Neural crest cell (in vitro differentiated cells): ENCODE measurements around the gene RARA. TPM values are rescaled to one million over a fixed set of nuclear protein-coding genes. Genes with fewer than 3 reads are reported as not detected.

Source experiments
- DNase-seq: peaks from one replicate; pipeline ENCODE4 v3.0.0; 2021; ENCODE audit warnings: low read depth, mixed read lengths, low spot score
- H3K27ac Mint-ChIP-seq: one replicate; pipeline ENCODE4 v1.8.0; 2021; ENCODE audit warnings: mild to moderate bottlenecking, mixed read lengths; ENCODE audit not compliant: unreplicated experiment
- H3K27me3 Mint-ChIP-seq: 2 replicates; pipeline ENCODE4 v1.8.0; 2021; ENCODE audit warnings: low read depth, mild to moderate bottlenecking, mixed read lengths
- H3K36me3 Mint-ChIP-seq: 2 replicates; pipeline ENCODE4 v1.8.0; 2021; ENCODE audit warnings: low read depth, mild to moderate bottlenecking, mixed read lengths
- H3K4me1 Mint-ChIP-seq: 2 replicates; pipeline ENCODE4 v1.8.0; 2021; ENCODE audit warnings: mixed read lengths
- H3K4me3 Mint-ChIP-seq: one replicate; pipeline ENCODE4 v1.8.0; 2021; ENCODE audit warnings: mild to moderate bottlenecking, mixed read lengths
- H3K9me3 Mint-ChIP-seq: 2 replicates; pipeline ENCODE4 v1.8.0; 2021; ENCODE audit warnings: mixed read lengths
- CTCF ChIP-seq: fragments of 200-600 bp; sonication (generic); conservative IDR thresholded peaks from 2 replicates; pipeline ENCODE4 v1.5.0; 2021; ENCODE audit warnings: antibody characterized with exemption, mild to moderate bottlenecking
- total RNA-seq: library from RNA; stranded (reverse); gene quantifications from 2 replicates; pipeline ENCODE4 v1.2.1, GENCODE V29; 2021

The RARA gene
- total RNA-seq, 1 donor from 2014 or later = 25.9 TPM

DNA sequence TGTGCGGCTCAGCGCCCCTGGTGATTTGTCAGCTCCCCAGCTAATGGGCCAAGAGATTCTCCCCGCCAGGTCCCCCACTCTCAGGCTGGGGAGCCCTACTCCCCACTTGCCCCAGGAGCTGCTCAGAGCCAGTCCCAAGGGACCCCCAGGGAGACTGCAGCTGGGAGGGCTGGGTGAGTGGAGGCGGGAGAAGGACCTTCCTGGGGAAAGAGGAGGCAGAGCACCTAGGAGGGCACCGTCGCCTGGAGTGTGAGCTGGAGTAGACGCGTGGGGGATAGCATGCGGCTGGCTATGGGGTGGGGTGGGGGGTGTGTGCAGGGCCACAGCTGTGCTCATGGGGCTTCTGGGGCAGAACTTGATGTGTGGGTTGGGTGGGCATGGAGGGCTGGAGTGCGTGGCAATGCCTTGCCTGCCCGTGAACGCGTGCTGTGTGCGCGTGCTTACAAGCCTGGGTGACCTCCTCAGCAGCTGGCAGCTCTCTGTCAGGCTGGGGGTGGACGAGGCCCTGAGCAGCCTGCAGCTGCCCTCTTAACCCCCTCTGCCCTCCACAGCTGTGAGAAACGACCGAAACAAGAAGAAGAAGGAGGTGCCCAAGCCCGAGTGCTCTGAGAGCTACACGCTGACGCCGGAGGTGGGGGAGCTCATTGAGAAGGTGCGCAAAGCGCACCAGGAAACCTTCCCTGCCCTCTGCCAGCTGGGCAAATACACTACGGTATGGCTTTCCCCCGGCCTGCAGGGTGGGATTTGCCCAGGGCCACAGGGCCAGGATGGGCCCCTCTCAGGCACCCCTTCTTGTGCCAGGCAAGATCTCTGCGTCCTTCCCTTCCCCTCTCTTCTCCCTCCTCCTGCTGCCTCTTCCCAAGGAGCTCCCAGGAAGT lies 42.6 kb downstream of the RARA start:
- Mint-ChIP-seq H3K27ac (peak overlapping the region; percentile 94), H3K27me3 (no peaks in the 10 kb centered on the region), H3K4me1 (peaks cover 76% of the 10 kb centered on the region), H3K4me3 (peak overlapping the region; percentile 93), H3K9me3 (no peaks in the 10 kb centered on the region), H3K36me3 (peaks cover 7% of the 10 kb centered on the region)
- TF ChIP-seq CTCF = no peak
- no peak for DNase-seq

DNA sequence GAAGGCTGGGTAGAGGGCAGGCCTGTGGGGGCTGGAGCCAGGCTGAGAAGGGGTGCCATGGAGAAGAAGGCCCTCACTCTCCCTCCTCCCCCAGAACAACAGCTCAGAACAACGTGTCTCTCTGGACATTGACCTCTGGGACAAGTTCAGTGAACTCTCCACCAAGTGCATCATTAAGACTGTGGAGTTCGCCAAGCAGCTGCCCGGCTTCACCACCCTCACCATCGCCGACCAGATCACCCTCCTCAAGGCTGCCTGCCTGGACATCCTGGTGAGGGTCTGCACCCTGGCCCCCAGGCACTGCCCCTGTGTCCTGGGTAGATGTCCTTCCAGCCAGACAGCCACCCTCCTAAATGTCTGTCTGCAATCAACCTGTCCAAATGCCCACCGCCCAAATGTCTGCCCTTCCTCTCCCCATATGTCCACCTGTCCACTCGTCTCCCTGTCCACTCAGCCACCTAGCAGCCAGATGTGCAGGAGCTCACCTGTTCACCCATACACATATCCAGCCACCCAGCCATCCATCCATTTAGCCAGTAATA lies 43.3 kb downstream of the RARA start:
- no peaks in the 10 kb centered on the region for H3K9me3 Mint-ChIP-seq
- peaks cover 7% of the 10 kb centered on the region for H3K36me3 Mint-ChIP-seq
- peak overlapping the region; percentile 91 for H3K27ac Mint-ChIP-seq
- TF ChIP-seq CTCF = no peak
- no peak for DNase-seq
- peaks cover 69% of the 10 kb centered on the region for H3K4me1 Mint-ChIP-seq
- peak overlapping the region; percentile 93 for H3K4me3 Mint-ChIP-seq
- no peaks in the 10 kb centered on the region for H3K27me3 Mint-ChIP-seq

GRCh38 chr17:40352779-40353394 lies 43.9 kb downstream of the RARA start:
- Mint-ChIP-seq H3K36me3 (peaks cover 7% of the 10 kb centered on the region), H3K27ac (peak overlapping the region; percentile 91), H3K4me1 (peaks cover 63% of the 10 kb centered on the region), H3K9me3 (no peaks in the 10 kb centered on the region), H3K27me3 (no peaks in the 10 kb centered on the region), H3K4me3 (peak overlapping the region; percentile 49)
- TF ChIP-seq CTCF = no peak
- no peak for DNase-seq

DNA sequence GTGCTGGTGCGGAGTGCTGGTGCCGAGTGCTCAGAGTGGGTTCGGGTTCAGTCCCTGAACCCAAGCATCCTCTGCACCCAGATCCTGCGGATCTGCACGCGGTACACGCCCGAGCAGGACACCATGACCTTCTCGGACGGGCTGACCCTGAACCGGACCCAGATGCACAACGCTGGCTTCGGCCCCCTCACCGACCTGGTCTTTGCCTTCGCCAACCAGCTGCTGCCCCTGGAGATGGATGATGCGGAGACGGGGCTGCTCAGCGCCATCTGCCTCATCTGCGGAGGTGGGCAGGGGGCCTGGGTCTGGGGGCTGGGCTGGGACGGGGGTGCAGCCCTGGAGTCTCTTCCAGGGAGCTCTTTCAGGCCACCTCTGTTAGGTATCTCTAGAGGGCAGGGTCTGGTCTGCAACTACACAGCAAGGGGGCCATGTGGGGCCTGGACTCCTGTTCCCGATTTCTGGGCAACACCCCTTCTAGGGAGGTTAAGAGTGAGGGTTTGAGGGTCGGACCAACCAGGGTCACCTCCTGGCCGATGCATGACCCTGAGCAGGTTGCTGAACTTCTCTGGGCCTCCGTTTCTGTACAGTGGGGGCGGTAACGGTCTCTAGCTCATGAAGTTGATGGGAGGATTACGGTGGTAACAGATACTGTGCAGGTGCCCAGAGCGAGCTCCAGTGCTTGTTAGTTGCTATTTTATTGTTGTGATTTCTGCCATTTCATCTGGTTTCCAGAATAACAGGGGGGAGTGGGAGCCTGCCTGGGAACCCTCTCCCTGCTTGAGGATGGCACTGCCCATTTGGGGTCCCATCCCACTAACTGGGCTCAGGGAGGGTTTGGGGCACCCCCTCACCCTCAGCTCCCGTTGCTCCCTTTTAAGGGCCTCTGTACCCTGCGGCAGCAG lies 45.5 kb downstream of the RARA start:
- H3K36me3 Mint-ChIP-seq = peaks cover 7% of the 10 kb centered on the region
- peak overlapping the region; percentile 66 for H3K4me3 Mint-ChIP-seq
- H3K27ac Mint-ChIP-seq = no peak overlapping the region
- peaks cover 4% of the 10 kb centered on the region for H3K27me3 Mint-ChIP-seq
- DNase-seq = no peak
- no peaks in the 10 kb centered on the region for H3K9me3 Mint-ChIP-seq
- no peak for TF ChIP-seq CTCF
- H3K4me1 Mint-ChIP-seq = peaks cover 55% of the 10 kb centered on the region
